Uterus (tissue), 2 donors: ENCODE results near the gene ASF1A.

Experiments used
- CTCF ChIP-seq, 4 experiments: fragments of 200-600 bp in 2 of 4; fragments of 450-650 bp in 2 of 4; sonication (generic) in 2 of 4; IDR thresholded peaks; one replicate each; pipeline ENCODE4 v1.5.1; 2016 to 2019; ENCODE audit warnings: antibody characterized with exemption in 4 of 4, mild to moderate bottlenecking in 2 of 4, moderate library complexity in 1 of 4
- POLR2A ChIP-seq, 2 donors: fragments of 450-650 bp; IDR thresholded peaks; one replicate each; pipeline ENCODE4 v1.6.1; 2016; ENCODE audit warnings: antibody characterized with exemption in 2 of 2, mild to moderate bottlenecking in 1 of 2, moderate library complexity in 1 of 2

GRCh38 chr6:118873239-118873638 lies 20.7 kb upstream of the ASF1A start:
- TF ChIP-seq CTCF (IDR thresholded peaks at IDR 0.05) (no peak), POLR2A (IDR thresholded peaks at IDR 0.05) (no peak)
